Neural cell (in vitro differentiated cells): ENCODE data around the gene TYW5. TPM values are rescaled to one million over a fixed set of nuclear protein-coding genes. Genes with fewer than 3 reads are reported as not detected.

Experiments used
- H2AFZ ChIP-seq: fragments of 200-600, 300-800 bp; sonication (generic), shearing (Covaris generic); 2 replicates; pipeline ENCODE4 v1.6.0; 2014; ENCODE audit warnings: low read depth, mild to moderate bottlenecking, antibody characterized with exemption, low read length, moderate library complexity
- H3F3A ChIP-seq: fragments of 200-600 bp; shearing (Covaris generic); 2 replicates; pipeline ENCODE4 v1.6.1; 2016; ENCODE audit warnings: mild to moderate bottlenecking, moderate library complexity, mixed read lengths, antibody characterized with exemption, low read length; ENCODE audit not compliant: insufficient read depth, poor library complexity, severe bottlenecking
- H3K27ac ChIP-seq: fragments of 200-600, 300-800 bp; sonication (generic), shearing (Covaris generic); 2 replicates; pipeline ENCODE4 v1.5.1; 2014; ENCODE audit warnings: mild to moderate bottlenecking, low read length, moderate library complexity
- H3K27me3 ChIP-seq: fragments of 300-800, 200-600 bp; sonication (generic), shearing (Covaris generic); 2 replicates; pipeline ENCODE4 v1.6.0; 2014; ENCODE audit warnings: mild to moderate bottlenecking, low read depth, low read length, moderate library complexity; ENCODE audit not compliant: insufficient read depth
- H3K36me3 ChIP-seq: fragments of 300-800, 200-600 bp; sonication (generic), shearing (Covaris generic); 2 replicates; pipeline ENCODE4 v1.5.1; 2014; ENCODE audit warnings: mild to moderate bottlenecking, antibody characterized with exemption, low read length, moderate library complexity; ENCODE audit not compliant: insufficient read depth
- H3K4me2 ChIP-seq: fragments of 300-800, 200-600 bp; sonication (generic), shearing (Covaris generic); 2 replicates; pipeline ENCODE4 v1.6.0; 2014; ENCODE audit warnings: mild to moderate bottlenecking, low read length
- H3K4me3 ChIP-seq: fragments of 300-800, 200-600 bp; sonication (generic), shearing (Covaris generic); 2 replicates; pipeline ENCODE4 v1.5.1; 2014; ENCODE audit warnings: mild to moderate bottlenecking, low read length, moderate library complexity
- H3K79me2 ChIP-seq: fragments of 200-600 bp; shearing (Covaris generic); replicated peaks from 2 replicates; pipeline ENCODE4 v1.6.0; 2014; ENCODE audit warnings: mild to moderate bottlenecking, low read length, moderate library complexity; ENCODE audit not compliant: insufficient read depth
- H3K9ac ChIP-seq: fragments of 300-800, 200-600 bp; sonication (generic), shearing (Covaris generic); 2 replicates; pipeline ENCODE4 v1.6.1; 2016; ENCODE audit warnings: mild to moderate bottlenecking, low read length, mixed read lengths
- H3K9me2 ChIP-seq: fragments of 200-600 bp; shearing (Covaris generic); 2 replicates; pipeline ENCODE4 v1.6.1; 2016; ENCODE audit warnings: mild to moderate bottlenecking, low read length, mixed read lengths; ENCODE audit not compliant: insufficient read depth
- H3K9me3 ChIP-seq: fragments of 200-600, 300-800 bp; sonication (generic), shearing (Covaris generic); 2 replicates; pipeline ENCODE4 v1.6.1; 2016; ENCODE audit warnings: mild to moderate bottlenecking, mixed run types, low read length, moderate library complexity, mixed read lengths
- H4K20me1 ChIP-seq: fragments of 200-600 bp; shearing (Covaris generic); 2 replicates; pipeline ENCODE4 v1.6.1; 2016; ENCODE audit warnings: mild to moderate bottlenecking, mixed run types; ENCODE audit not compliant: insufficient read depth
- EP300 ChIP-seq: fragments of 450-650 bp; conservative IDR thresholded peaks from 2 replicates; pipeline ENCODE4 v1.6.1; 2014; ENCODE audit warnings: antibody characterized with exemption, mild to moderate bottlenecking, moderate library complexity; ENCODE audit not compliant: poor library complexity, severe bottlenecking
- EZH2 ChIP-seq: fragments of 200-600, 300-800 bp; shearing (Covaris generic), sonication (generic); IDR thresholded peaks from 2 replicates; pipeline ENCODE4 v1.6.1; 2014; ENCODE audit warnings: antibody characterized with exemption, low read length, borderline replicate concordance, mild to moderate bottlenecking; ENCODE audit not compliant: insufficient read depth, poor library complexity, severe bottlenecking
- MXI1 ChIP-seq: fragments of 450-650 bp; conservative IDR thresholded peaks from 2 replicates; pipeline ENCODE4 v1.6.1; 2014; ENCODE audit warnings: antibody characterized with exemption, mild to moderate bottlenecking; ENCODE audit not compliant: poor library complexity, severe bottlenecking
- POLR2AphosphoS5 ChIP-seq: IDR thresholded peaks from 2 replicates; pipeline ENCODE4 v1.6.1; 2012
- RAD21 ChIP-seq: fragments of 450-650 bp; conservative IDR thresholded peaks from 2 replicates; pipeline ENCODE4 v1.6.1; 2014; ENCODE audit warnings: antibody characterized with exemption, mild to moderate bottlenecking, moderate library complexity
- SMC3 ChIP-seq: fragments of 450-650 bp; conservative IDR thresholded peaks from 2 replicates; pipeline ENCODE4 v1.6.1; 2014; ENCODE audit warnings: antibody characterized with exemption, mild to moderate bottlenecking, moderate library complexity; ENCODE audit not compliant: poor library complexity
- TAF1 ChIP-seq: IDR thresholded peaks from 2 replicates; pipeline ENCODE4 v1.6.1; 2012; ENCODE audit warnings: low read depth
- polyA plus RNA-seq: library from polyadenylated mRNA; depleted of rRNA; stranded (reverse); fragments of >200 nt; gene quantifications from 2 replicates; pipeline ENCODE4 v1.2.3, GENCODE V29; 2014
- TF ChIP-seq, protein P1 (sequence below): fragments of 450-650 bp; IDR thresholded peaks from 2 replicates; pipeline ENCODE4 v1.5.1; 2014; ENCODE audit warnings: antibody characterized with exemption, mild to moderate bottlenecking, moderate library complexity; ENCODE audit not compliant: poor library complexity, severe bottlenecking
- TF ChIP-seq, protein P2 (sequence below): IDR thresholded peaks from 2 replicates; pipeline ENCODE4 v1.6.1; 2012; ENCODE audit warnings: borderline replicate concordance

The TYW5 gene
- polyA plus RNA-seq, 1 donor from 2014 or later = 15.2 TPM

DNA sequence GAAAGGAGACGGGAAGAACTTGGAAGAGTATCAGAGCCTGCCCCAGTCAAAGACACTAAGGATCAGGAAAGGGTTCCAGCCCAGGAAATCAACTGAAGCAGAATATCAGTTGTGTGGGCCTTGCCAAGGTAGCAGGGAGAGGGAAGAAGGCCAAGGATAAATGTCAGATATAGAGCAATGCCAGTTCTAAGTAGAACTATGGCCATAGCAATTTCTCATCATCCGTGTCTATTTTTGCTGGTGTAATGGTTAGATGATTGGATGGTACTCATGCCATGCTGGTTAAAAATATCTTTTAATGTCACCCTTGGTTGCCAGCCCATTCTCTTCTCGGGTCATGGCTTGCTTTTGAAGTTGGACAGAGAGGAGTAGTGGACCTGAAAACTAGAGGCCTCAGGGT lies 42.0 kb upstream of the TYW5 start:
- Histone ChIP-seq H3K36me3 (no peaks in the 10 kb centered on the region), H3K9me3 (no peaks in the 10 kb centered on the region), H4K20me1 (no peaks in the 10 kb centered on the region), H3F3A (no peaks in the 10 kb centered on the region), H3K79me2 (no peaks in the 10 kb centered on the region), H3K4me2 (no peak overlapping the region), H3K9me2 (no peaks in the 10 kb centered on the region), H3K27ac (no peak overlapping the region), H3K4me3 (no peak overlapping the region), H3K27me3 (no peaks in the 10 kb centered on the region), H2AFZ (no peak overlapping the region), H3K9ac (no peak overlapping the region)
- TF ChIP-seq SMC3 = no peak
- no peak for TF ChIP-seq MXI1
- TF ChIP-seq EP300 = no peak
- TF ChIP-seq RAD21 = no peak

DNA sequence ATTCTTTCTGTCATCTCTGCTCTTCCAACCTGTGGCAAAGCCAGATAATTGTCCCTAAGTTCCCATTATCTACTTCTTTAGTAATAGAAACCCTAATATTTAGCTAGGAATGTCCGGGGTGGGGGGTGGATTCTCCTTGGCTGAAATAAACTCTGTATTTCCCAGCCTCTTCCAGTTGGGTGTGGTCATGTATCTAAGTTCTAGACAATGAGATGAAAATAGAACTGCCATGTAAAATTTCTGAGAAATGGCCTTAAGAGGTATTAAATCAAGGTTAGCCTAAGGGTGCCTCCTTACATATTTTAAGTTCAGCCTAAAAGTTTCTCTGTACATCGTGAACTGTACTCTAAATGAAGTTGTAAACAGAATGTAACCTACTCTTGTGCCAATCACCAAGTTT lies 39.6 kb upstream of the TYW5 start:
- Histone ChIP-seq H3F3A (no peaks in the 10 kb centered on the region), H2AFZ (no peak overlapping the region), H3K27ac (no peak overlapping the region), H3K4me2 (no peak overlapping the region), H3K27me3 (no peaks in the 10 kb centered on the region), H3K79me2 (no peaks in the 10 kb centered on the region), H3K4me3 (no peak overlapping the region), H4K20me1 (no peaks in the 10 kb centered on the region), H3K9me3 (no peaks in the 10 kb centered on the region), H3K9ac (no peak overlapping the region), H3K9me2 (no peaks in the 10 kb centered on the region), H3K36me3 (no peaks in the 10 kb centered on the region)
- TF ChIP-seq MXI1 (no peak), RAD21 (no peak), EP300 (no peak), EZH2 (no peak), POLR2AphosphoS5 (no peak), TAF1 (no peak), SMC3 (no peak)
- TF ChIP-seq, protein P1, sequence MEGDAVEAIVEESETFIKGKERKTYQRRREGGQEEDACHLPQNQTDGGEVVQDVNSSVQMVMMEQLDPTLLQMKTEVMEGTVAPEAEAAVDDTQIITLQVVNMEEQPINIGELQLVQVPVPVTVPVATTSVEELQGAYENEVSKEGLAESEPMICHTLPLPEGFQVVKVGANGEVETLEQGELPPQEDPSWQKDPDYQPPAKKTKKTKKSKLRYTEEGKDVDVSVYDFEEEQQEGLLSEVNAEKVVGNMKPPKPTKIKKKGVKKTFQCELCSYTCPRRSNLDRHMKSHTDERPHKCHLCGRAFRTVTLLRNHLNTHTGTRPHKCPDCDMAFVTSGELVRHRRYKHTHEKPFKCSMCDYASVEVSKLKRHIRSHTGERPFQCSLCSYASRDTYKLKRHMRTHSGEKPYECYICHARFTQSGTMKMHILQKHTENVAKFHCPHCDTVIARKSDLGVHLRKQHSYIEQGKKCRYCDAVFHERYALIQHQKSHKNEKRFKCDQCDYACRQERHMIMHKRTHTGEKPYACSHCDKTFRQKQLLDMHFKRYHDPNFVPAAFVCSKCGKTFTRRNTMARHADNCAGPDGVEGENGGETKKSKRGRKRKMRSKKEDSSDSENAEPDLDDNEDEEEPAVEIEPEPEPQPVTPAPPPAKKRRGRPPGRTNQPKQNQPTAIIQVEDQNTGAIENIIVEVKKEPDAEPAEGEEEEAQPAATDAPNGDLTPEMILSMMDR = no peak
- TF ChIP-seq, protein P2, sequence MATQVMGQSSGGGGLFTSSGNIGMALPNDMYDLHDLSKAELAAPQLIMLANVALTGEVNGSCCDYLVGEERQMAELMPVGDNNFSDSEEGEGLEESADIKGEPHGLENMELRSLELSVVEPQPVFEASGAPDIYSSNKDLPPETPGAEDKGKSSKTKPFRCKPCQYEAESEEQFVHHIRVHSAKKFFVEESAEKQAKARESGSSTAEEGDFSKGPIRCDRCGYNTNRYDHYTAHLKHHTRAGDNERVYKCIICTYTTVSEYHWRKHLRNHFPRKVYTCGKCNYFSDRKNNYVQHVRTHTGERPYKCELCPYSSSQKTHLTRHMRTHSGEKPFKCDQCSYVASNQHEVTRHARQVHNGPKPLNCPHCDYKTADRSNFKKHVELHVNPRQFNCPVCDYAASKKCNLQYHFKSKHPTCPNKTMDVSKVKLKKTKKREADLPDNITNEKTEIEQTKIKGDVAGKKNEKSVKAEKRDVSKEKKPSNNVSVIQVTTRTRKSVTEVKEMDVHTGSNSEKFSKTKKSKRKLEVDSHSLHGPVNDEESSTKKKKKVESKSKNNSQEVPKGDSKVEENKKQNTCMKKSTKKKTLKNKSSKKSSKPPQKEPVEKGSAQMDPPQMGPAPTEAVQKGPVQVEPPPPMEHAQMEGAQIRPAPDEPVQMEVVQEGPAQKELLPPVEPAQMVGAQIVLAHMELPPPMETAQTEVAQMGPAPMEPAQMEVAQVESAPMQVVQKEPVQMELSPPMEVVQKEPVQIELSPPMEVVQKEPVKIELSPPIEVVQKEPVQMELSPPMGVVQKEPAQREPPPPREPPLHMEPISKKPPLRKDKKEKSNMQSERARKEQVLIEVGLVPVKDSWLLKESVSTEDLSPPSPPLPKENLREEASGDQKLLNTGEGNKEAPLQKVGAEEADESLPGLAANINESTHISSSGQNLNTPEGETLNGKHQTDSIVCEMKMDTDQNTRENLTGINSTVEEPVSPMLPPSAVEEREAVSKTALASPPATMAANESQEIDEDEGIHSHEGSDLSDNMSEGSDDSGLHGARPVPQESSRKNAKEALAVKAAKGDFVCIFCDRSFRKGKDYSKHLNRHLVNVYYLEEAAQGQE = no peak

DNA sequence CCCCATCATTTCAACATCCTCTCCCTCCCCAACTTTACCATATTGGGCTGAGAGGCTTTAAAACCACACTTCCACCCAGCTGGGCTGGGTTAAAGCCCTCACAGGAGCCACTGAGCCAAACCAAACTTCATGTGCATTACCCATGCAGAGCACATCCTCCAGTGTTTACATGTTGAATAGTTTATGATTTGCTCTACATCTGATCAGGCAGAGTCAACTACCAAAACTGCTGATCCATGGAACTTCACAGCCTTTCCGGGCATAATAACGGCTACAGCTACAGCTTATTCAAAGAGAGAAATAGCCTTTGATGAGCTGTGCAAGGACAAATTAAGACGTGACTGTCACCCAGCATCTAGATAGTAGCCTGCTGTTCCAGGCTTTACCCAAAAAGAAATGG lies 39.1 kb upstream of the TYW5 start:
- Histone ChIP-seq H4K20me1 (no peaks in the 10 kb centered on the region), H3K36me3 (no peaks in the 10 kb centered on the region), H3K27ac (no peak overlapping the region), H3K4me3 (no peak overlapping the region), H3F3A (no peaks in the 10 kb centered on the region), H3K79me2 (no peaks in the 10 kb centered on the region), H3K9me3 (no peaks in the 10 kb centered on the region), H3K4me2 (no peak overlapping the region), H3K9me2 (no peaks in the 10 kb centered on the region), H3K9ac (no peak overlapping the region), H3K27me3 (no peaks in the 10 kb centered on the region), H2AFZ (no peak overlapping the region)
- TF ChIP-seq, protein P1 = no peak
- TF ChIP-seq TAF1 (no peak), EP300 (no peak)
